H7 (cell line): ENCODE data around the gene RNF133. TPM values are rescaled to one million over a fixed set of nuclear protein-coding genes. Genes with fewer than 3 reads are reported as not detected.
"Not testable (repeated sequence)": the region's sequence is repeated elsewhere in the genome, so short reads cannot be mapped to it uniquely, and the experiment has no call there.

Source experiments
- DNase-seq: peaks from one replicate; pipeline ENCODE4 v3.0.0; 2012
- H3K27me3 ChIP-seq: 2 replicates; pipeline ENCODE4 v1.6.0; 2011; ENCODE audit warnings: mild to moderate bottlenecking, low read length; ENCODE audit not compliant: control insufficient read depth, insufficient read depth
- H3K36me3 ChIP-seq: replicated peaks from 2 replicates; pipeline ENCODE4 v1.5.1; 2011; ENCODE audit warnings: low read length; ENCODE audit not compliant: control insufficient read depth, insufficient read depth
- H3K4me3 ChIP-seq: 2 replicates; pipeline ENCODE4 v1.5.1; 2011; ENCODE audit warnings: low read depth, mild to moderate bottlenecking, control low read depth, low read length, moderate library complexity; ENCODE audit not compliant: insufficient read depth
- total RNA-seq: library from RNA; depleted of rRNA; stranded (reverse); fragments of >200 nt; shearing (Covaris generic); gene quantifications from 2 replicates; pipeline ENCODE4 v1.2.3, GENCODE V29; 2014

RNF133 gene
- total RNA-seq, 1 experiment from 2014 or later, result not detected

DNA sequence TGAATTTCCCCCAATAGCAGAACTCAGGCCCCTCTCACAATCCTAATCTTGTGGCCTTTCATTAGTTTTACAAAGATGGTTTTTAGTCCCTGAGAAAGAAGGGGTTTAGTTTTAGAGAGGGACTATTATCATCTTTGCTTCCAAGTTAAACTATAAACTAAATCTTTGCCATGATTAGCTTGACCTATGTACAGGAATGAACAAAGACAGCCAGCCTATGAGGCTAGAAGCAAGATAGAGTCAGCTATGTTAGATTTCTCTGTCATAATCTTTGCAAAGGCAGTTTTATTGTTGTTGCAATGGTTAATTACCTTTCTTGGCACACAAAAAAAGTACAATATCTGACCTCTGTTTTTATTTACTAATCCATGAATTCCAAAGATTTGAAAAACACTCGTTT lies 19.1 kb downstream of the RNF133 start:
- H3K4me3 ChIP-seq, result no peak overlapping the region
- no peaks in the 10 kb centered on the region for H3K36me3 ChIP-seq
- H3K27me3 ChIP-seq, result no peaks in the 10 kb centered on the region
- no peak for DNase-seq

DNA sequence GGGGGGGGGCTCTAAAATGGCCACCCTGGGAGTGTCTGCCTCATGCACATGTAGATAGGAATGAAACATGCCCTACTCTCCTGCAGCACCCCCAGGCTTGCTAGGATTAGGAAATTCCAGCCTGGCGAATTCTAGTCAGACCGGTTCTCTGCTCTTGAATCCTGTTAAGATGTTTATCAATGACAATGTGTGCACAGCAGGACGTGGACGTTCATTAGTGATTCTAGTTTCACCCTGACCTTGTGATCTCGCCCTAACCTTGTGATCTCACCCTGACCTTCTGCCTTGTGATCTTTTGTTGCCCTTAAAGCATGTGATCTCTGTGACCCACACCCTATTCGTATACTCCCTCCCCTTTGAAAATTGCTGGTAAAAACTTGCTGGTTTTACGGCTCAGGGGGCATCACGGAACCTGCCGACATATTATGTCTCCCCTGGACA lies 19.6 kb downstream of the RNF133 start:
- not testable (repeated sequence) for H3K27me3 ChIP-seq, DNase-seq, H3K4me3 ChIP-seq, H3K36me3 ChIP-seq

DNA sequence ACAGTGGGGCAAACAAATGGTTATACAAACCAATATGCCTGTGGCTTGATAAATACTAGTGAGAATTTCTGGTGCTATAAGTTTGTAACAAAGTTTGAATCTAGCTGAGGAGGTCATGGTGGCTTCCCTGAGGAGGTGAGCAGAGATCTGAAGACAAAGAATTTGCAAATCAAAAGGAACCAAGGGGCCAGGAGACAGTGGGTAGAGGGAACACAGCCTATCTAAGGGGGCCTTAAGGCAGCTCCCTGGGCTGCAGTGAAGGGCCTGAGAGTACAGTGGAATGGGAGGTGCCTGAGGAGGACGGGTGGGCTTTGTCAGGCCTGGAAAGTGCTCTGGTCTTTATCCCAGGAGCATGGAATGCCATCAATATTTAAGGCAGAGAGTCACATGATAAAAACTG lies 21.8 kb downstream of the RNF133 start:
- Histone ChIP-seq H3K4me3 (no peak overlapping the region), H3K27me3 (no peaks in the 10 kb centered on the region), H3K36me3 (no peaks in the 10 kb centered on the region)
- DNase-seq, result peak; percentile 43

DNA sequence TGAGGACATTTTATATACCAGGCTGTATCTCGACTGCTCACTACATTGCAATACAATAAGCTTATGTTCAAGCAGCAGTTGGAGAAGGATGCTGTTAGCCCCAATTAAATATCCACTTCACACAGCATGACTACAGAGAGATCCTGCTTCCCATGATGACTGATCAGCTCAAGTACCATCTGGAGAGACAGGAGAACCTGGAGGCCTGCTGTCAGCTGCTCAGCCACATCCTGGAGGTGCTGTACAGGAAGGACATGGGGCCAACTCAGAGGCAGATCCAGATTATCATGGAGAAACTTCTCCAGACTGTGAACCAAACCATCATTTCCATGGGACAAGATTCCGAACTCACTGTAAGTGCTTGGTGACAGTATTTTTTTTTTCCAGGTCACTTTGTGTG lies 22.5 kb downstream of the RNF133 start:
- H3K27me3 ChIP-seq, result no peaks in the 10 kb centered on the region
- DNase-seq, result no peak
- no peak overlapping the region for H3K4me3 ChIP-seq

DNA sequence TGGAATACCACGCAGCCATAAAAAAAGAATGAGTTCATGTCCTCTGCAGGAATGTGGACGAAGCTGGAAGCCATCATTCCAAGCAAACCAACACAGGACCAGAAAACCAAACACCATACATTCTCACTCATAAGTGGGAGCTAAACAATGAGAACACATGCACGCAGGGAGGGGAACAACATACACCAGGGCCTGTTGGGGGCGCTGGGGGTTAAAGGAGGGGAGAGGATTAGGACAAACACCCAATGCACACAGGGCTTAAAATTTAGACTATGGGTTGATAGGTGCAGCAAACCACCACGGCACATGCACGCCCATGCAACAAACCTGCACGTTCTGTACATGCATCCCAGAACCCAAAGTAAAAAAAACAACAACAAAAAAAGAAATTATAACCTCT lies 23.3 kb downstream of the RNF133 start:
- Histone ChIP-seq H3K4me3 (no peak overlapping the region), H3K27me3 (no peaks in the 10 kb centered on the region), H3K36me3 (no peaks in the 10 kb centered on the region)
- DNase-seq, result no peak

More for the DNA sequence above, 22.5 kb downstream of the RNF133 start:
- no peaks in the 10 kb centered on the region for H3K36me3 ChIP-seq

DNA sequence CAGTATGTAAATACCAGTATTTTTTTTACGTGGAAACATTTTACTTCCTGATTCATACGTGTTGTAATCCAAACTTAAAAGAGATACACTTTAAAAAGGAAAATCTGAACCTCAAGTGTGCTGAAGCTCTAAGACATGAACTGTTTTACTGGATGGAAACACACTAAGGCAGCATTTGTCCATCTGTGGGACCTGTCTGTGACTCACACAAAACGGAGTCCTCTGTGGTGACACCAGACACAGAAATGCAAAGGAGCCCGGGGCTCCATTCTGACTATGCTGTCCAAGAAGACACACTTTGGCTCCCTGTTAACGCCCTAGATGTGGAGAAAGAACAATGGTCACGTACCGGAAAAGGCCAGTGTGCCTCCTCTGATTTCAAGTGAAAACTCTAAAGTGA lies 23.9 kb downstream of the RNF133 start:
- H3K27me3 ChIP-seq, result no peaks in the 10 kb centered on the region
- H3K36me3 ChIP-seq, result no peaks in the 10 kb centered on the region
- no peak for DNase-seq
- no peak overlapping the region for H3K4me3 ChIP-seq

DNA sequence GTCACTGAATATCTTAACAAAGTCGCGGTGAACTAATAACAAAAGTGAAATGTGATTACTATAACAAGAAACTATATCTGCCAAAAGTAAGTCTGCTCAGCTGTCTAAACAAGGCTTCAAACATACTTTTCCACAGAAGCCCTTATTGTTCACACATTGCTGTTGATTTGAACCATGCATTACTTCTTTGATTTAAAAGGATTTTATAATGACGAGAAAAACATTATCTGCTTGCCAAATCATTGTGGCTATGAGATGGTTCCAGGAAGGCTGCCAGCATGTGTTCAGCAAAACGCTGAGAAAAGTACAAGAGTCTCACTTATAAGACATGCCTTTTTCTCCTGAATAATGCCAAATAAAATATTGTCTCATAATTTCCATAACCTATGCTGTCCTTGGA lies 24.4 kb downstream of the RNF133 start:
- no peak for DNase-seq
- Histone ChIP-seq H3K27me3 (no peaks in the 10 kb centered on the region), H3K4me3 (no peak overlapping the region), H3K36me3 (no peaks in the 10 kb centered on the region)

DNA sequence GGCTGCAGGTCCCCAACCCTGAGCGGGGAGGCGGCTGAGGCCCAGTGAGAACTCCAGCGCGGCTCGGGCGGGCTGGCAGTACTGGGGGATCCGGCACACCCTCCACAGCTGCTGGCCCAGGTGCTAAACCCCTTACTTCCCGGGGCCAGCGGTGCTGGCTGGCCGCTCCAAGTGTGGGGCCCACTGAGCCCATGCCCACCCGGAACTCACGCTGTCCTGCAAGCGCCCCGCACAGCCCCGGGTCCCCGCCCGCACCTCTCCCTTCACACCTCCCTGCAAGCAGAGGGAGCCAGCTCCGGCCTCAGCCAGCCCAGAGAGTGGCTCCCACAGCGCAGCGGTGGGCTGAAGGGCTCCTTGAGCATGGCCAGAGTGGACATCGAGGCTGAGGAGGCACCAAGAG lies 25.0 kb downstream of the RNF133 start:
- DNase-seq, result no peak
- Histone ChIP-seq H3K4me3 (no peak overlapping the region), H3K36me3 (no peaks in the 10 kb centered on the region), H3K27me3 (no peaks in the 10 kb centered on the region)

DNA sequence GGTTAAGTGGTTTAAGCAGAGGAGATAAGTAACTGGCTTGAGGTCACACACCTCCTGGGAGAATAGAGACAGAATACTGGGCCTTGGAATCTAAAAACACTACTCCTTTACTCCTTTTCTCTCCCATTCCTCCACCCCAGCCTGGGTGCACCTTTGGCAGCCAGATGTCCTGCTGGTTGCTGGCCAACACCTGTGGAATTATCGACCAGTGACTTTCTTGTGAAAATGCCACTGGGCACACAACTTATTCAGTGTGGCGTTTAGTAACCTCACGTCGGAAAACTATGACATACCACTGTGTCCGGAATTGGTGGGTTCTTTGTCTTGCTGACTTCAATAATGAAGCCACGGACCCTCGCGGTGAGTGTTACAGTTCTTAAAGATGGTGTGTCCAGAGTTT lies 26.4 kb downstream of the RNF133 start:
- no peaks in the 10 kb centered on the region for H3K27me3 ChIP-seq
- no peaks in the 10 kb centered on the region for H3K36me3 ChIP-seq
- no peak for DNase-seq

DNA sequence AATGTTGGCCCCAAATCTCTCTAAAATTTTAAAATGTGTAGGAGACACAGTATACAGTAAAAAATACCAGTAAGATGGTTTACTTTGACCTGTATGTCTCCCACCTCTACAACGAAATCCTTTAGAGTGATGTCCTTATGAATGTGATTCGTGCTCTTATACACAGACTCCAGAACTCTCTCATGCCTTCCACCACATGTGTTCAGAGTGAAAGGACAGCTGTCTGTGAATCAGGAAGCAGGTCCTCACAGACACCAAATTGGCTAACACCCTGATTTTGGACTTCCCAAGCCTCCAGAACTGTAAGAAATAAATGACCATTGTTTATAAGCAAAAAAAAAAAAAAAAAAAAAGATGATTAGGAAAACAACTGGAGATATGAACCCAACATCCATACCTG lies 35.2 kb downstream of the RNF133 start:
- Histone ChIP-seq H3K4me3 (no peak overlapping the region), H3K36me3 (no peaks in the 10 kb centered on the region), H3K27me3 (no peaks in the 10 kb centered on the region)
- DNase-seq, result no peak

More for the DNA sequence above, 26.4 kb downstream of the RNF133 start:
- H3K4me3 ChIP-seq, result no peak overlapping the region

DNA sequence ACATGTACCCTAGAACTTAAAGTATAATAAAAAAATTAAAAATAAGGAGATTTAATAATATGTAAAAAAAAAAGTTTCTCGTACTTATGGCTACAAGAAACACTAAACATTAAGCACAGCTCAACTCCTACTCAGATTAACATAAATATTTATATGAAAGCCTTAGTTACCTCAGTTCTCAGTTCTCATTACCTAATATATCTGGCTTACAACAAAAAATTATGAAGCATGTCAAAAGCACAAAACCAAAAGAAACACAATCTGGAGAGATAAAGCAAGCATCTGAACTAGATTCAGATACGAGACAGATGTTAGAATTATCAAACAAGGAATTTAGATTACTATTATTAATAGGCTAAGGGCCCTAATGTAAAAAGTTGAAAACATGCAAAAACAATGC lies 40.1 kb downstream of the RNF133 start:
- no peak for DNase-seq
- H3K4me3 ChIP-seq, result no peak overlapping the region
- no peaks in the 10 kb centered on the region for H3K27me3 ChIP-seq
- H3K36me3 ChIP-seq, result no peaks in the 10 kb centered on the region

DNA sequence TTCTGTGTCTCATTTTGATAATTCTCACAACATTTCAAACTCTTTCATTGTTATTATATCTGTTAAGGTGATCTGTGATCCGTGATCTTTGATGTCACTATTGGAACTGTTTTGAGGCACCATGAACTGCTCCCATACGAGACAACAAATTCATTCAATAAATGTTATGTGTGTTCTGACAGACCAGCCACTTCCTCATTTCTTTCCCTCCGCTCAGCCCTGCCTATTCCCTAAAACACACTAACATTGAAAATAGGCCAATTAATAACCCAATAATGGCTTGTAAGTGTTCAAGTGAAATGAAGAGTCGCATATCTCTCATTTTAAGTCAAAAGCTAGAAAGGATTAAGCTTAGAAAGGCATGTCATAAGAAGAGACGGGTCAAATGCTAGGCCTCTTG lies 45.2 kb downstream of the RNF133 start:
- Histone ChIP-seq H3K27me3 (no peaks in the 10 kb centered on the region), H3K36me3 (no peaks in the 10 kb centered on the region), H3K4me3 (no peak overlapping the region)
- no peak for DNase-seq

DNA sequence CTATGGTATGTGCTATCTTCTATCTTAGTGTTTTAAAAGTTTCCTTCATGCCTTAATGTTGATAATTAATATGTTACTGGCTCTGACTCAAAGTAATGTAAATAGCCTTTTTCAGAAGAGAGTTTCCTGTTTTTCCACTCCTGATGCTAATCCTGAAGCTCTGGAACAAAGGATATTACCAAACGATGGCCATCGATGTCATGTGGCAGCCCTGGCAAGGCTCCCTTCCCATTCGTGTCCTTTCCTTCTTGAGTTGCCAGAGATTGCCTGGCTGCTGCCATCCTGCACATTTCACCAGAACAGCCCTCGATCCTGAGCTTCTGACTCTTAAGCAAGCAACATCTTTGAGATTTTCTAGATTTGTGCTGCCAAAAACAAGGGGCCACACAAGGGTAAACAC lies 46.0 kb downstream of the RNF133 start:
- no peak overlapping the region for H3K4me3 ChIP-seq
- H3K27me3 ChIP-seq, result no peaks in the 10 kb centered on the region
- H3K36me3 ChIP-seq, result no peaks in the 10 kb centered on the region
- no peak for DNase-seq

DNA sequence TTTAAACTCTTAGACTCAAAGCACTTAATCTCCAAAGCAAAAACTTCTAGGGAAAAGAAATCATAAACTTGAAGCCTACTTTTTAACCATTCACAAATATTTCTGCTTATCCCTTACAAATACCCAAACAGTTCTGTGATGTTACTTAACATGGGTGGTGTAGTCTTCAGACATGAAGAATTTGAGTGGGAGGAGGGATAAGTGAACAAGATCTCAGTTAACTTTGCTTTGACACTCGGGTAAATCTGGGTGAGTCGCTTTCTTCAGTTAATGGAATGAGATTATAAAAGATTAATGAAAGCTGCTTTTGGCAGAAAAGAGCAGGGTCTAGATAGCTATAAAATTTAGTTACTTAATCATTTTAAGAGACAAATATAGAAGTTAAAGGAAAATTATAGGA lies 47.5 kb downstream of the RNF133 start:
- Histone ChIP-seq H3K36me3 (no peaks in the 10 kb centered on the region), H3K27me3 (no peaks in the 10 kb centered on the region)
- no peak for DNase-seq

More for the DNA sequence above, 47.5 kb downstream of the RNF133 start:
- H3K4me3 ChIP-seq, result no peak overlapping the region
